GM11168 (cell line): ENCODE measurements around the gene RECK.
"Not testable (repeated sequence)": the region's sequence is repeated elsewhere in the genome, so short reads cannot be mapped to it uniquely, and the experiment has no call there.

Experiments used
- in situ Hi-C: fragments of 300-500 bp; cut with MboI; formaldehyde crosslinking; loops from one replicate; pipeline ENCODE4 v1.12.0; 2022; ENCODE audit warnings: low sequenced_read_pairs; ENCODE audit not compliant: unreplicated experiment

RECK gene

DNA sequence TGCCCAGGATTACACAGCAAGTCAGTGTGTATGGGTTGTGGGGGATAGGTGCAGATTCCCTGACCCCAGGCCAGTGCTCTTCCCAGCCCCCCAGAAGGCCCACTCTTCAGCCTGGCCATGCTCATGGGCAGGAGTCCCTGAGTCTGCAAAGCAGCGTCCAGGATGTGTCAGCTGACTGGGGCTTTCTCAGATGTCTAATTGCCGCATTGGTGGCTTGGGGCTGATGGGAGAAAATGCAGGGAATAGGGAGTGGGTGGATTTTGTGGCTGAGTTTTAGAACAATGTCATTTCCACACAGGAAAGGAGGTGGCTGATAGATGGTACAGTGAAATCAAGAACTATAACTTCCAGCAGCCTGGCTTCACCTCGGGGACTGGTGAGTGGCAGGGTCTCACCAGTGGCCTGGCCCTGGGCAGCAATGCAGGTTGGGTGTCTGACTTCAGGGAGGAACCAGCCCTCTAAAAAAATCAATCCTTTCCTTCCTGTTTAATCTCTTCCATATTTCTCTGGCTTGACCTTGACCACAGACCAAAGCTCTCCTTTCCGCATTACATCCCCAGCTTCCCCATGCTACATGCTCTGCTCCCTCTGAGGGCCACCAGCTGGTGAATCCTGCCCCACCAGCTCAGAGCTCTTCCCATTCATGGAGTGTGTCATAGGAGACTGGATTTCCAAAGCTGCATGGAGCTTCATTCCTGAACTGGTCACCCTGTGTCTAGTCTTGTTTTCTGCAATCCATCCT lies 114.0 kb downstream of the RECK start:
- in situ Hi-C loops, result no loop called here

DNA sequence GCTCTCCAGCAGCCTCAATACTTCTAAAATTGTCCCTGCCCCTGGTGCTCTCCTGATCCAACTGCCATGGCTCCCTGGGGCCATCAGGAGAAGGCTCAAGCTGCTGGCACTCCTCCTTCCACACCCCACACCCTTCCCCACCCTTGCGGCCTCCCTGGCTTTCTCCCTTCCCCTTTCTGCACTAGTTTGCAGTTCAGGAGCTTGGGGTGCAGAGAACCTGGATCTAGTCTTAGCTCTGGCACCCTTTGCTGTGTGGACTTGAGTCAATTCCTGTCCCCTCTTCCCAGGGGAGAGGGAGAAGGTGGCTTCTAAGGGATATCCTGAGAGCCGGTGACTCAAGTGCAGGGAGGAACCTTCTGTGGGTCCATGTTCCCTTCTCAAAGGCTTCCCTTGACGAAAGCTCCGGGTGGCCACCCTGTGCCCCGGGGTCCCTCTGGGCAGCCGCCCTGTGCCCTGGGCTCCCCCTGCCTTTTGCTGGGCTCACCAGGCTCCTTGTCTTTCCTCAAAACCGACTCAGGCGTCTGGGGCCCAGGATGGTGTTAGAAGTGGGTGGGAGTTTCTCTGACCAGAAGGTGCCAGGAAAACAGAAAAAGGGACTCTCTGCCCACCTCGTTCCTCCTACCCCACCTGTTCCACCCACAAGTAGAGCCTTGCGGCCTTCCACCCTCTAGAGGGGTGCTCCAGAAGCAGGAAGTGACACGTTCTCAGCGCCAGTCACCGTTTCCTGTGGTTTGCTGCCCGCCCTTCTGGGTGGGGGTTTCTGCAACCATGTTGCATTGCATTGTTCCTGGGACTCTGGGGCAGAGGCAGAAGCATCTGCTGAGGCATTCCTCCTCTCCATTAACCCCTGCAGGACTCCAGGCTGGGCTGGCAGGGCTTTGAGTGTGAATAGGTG lies 114.8 kb downstream of the RECK start:
- in situ Hi-C loops, result no loop called here

DNA sequence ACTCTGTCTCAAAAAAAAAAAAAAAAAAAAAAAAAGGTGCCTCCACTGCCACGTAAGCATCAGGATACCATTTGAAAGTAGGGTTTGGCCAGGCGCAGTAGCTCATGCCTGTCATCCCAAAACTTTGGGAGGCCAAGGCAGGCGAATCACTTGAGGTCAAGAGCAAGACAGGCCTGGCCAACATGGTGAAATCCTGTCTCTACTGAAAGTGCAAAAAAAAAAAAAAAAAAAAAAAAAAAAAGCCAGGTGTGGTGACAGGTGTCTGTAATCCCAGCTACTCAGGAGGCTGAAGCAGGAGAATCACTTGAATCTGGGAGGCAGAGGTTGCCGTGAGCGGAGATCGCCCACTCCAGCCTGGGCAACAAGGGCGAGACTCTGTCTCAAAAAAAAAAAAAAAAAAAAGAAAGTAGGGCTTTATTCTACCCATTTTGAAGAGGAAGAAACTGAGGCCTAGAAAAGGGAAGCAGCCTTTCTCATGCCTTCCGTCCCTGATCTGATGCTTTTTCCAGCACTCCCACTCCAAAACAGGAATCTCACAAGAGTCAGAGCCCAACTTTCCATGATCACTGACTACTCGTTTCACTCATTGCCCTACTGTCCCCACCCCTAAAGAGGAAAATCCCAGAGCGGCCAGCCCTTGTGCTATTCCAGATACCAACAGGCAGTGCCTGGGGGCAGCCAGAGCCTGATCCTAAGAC lies 116.2 kb downstream of the RECK start:
- in situ Hi-C loops, result no loop called here

DNA sequence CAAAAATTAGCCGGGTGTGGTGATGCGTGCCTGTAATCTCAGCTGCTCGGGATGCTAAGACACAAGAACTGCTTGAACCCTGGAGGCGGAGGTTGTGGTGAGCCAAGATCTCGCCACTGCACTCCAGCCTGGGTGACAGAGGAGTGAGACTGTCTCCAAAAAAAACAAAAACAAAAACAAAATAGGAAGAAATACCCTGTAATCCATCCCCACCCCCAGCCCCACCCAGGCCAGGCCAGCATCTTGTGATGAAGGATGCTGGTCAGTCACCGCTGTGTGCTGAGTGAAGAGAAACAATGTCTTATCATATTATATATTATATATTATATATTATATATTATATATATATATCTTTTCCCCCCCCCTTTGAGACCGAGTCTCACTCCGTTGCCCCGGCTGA lies 117.0 kb downstream of the RECK start:
- in situ Hi-C loops, result no loop called here

DNA sequence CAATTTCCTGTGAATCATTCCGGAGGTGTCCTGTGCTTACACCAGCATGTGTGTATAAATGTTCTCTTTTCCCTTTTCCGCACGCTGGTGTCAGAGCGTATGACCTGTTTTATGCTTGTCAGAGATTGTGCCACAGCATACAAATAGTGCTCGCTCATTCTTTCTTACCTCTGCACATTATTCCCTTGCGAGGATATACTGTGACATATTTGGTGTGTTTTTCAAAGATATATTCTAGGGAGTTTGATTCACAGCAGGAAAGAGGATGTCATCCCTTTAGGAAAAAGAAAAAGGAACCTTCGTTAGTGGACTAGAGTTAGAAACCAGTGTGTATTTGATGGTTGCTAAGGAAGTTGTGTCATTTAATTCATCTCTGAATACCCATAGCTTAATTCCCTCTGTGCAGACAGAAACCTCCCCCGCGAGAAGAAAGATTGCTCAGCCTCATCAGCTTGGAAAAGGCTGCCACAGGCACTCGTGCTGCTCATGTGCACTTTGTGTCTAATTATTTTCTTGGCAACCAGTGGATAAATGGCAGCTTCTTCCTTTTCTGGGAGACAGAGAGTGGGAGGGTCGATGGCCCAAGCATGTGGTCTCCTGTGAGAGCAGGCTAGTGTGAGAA lies 117.7 kb downstream of the RECK start:
- in situ Hi-C loops, result no loop called here

DNA sequence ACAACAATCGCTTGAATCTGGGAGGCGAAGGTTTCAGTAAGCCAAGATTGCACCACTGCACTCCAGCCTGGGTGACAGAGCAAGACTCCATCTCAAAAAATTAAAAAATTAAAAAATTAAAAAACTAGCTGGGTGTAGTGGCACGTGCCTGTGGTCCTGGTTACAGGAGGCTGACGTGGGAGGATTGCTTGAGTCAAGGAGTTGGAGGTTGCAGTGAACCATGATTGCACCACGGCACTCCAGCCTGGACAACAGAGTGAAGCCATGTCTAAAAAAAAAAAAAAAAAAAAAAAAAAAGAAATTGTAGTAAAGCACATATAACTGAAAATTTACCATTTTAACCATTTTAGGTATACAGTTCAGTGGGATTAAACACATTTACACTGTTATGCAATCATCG lies 119.4 kb downstream of the RECK start:
- in situ Hi-C loops, result no loop called here

DNA sequence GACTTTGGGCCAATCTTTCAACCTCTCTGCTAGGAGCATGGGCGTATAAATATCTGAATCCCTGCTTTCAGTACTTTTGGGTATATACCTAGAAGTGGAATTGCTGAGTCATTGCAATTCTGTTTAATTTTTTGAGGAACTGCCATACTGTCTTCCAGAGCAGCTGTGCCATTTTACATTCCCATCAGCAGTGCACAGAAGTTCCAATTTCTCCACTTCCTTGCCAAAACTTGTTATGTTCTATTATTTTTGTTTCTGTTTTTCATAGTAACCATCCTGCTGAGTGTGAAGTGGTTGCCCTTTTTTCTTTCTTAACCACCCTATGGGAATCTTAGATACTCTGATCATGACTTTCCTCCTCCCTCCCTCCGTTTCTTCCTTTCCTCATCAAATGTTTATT lies 121.4 kb downstream of the RECK start:
- in situ Hi-C loops, result no loop called here

DNA sequence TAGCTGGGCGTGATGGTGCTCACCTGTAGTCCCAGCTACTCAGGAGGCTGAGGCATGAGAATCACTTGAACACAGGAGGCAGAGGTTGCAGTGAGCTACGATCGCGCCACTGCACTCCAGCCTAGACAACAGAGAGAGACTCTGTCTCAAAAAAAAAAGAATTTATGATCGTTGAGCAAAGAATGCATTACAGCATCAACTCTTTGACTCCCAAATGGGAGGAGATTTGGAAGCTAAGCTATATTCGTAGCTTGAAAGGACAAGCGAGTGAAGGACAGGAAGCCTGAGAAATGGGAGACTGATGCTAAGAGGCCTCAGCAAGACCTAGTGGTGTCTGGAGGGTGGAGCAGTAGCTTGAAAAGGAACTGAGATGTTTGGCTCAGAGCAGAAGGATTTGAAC lies 122.2 kb downstream of the RECK start:
- in situ Hi-C loops, result no loop called here

DNA sequence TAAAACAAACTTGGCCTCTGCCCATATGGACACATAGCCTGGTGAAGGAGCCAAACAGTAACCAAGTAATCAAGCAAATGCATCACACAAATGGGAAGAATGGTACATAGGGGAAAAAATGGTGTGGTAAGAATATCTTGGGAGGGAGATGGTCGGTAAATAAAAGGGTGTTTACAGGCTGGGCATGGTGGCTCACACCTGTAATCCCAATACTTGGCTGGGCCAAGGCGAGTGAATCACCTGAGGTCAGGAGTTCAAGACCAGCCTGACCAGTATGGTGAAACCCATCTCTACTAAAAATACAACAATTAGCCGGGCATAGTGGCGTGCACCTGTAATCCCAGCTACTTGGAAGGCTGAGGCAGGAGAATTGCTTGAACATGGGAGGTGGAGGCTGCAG lies 122.8 kb downstream of the RECK start:
- in situ Hi-C loops, result not testable (repeated sequence)

DNA sequence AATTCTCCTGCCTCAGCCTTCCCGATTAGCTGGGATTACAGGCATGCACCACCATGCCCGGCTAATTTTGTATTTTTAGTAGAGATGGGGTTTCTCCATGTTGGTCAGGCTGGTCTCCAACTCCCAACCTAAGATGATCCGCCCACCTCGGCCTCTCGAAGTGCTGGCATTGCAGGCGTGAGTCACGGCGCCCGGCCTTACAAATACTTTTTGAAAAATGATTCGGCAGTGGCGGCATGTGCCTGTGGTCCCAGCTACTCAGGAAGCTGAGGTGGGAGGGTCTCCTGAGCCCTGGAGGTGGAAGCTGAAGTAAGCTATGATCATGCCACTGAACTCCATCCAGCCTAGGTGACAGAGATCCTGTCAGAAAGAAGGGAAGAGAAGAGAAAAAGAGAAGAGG lies 123.4 kb downstream of the RECK start:
- in situ Hi-C loops, result loop anchor here (5.0 kb wide), 1 partner anchor 53 kb away; no protein-coding TSS in a partner anchor

DNA sequence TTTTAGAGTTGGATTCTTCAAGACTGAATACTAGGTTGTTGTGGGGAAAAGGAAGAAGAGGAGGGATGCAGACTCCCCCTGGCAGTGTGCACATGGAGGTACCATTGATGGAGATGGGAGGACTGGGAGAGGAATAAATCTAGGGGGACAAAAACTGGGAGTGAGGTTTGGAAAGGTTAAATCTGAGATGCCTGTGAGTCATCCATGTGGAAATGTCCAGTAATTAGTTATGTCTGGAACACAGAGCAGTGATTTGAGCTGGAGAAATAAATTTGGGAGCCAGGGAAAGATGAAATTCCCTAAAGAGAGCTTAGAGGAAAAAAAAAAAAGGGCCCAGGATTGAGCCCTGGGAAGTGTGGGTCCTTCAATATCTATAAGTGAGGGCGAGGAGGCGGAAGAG lies 124.5 kb downstream of the RECK start:
- in situ Hi-C loops, result loop anchor here (5.0 kb wide), 1 partner anchor 54 kb away; no protein-coding TSS in a partner anchor

DNA sequence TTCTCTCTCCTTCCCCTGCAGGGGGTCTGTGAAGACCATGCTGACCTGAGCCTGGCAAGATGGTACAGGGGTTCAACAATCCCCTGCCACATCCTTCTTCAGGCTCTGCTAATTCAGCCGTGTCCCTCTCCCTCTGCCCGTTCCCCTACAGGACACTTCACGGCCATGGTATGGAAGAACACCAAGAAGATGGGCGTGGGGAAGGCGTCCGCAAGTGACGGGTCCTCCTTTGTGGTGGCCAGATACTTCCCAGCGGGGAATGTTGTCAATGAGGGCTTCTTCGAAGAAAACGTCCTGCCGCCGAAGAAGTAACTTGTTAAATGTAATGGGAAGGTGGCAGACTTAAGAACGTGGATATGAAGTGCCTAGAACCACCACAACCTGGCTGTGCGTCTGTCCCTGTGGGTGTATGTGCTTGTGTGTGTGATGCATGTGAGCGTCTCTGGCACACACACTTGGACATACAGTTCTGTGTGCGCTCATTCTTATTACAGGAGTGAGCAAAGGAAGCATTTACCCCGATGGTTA lies 125.6 kb downstream of the RECK start:
- in situ Hi-C loops, result loop anchor here (5.0 kb wide), 1 partner anchor 55 kb away; no protein-coding TSS in a partner anchor

DNA sequence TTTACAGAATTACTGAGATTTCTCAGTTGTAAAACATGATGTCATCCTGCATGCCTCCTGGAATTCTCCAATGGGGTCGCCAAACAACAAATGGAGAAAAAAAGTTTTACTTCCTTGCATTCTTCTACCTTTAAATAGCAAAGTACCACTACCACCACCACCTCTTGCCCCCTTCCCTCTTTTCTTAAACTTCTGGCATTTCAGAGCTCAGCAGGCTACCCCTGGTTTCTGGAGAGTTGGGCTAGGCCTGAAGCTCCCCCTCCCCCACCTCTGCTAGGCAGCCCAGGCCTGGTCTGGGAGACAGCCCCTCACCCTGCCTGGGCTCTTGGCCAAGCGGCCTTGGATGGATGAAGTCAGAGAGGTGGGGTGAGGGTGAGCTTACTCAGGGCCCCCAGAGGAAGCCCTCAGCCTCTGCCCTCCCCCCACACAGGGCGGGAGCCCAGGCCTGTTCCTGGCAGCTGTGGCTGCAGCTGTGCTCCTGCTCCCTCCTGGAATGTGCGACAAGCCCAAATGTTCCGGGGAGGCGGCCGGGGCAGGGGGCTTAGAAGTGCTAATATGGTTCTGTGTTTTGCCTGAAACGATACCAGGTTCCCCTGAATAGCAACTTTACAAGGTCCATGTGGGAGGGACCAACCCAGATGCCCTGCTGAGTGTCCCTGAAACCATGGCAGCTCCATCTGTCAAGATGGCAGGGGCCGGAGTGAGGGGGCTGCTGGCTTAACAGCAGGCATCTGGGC lies 126.5 kb downstream of the RECK start:
- in situ Hi-C loops, result loop anchor here (5.0 kb wide), 1 partner anchor 56 kb away; no protein-coding TSS in a partner anchor

DNA sequence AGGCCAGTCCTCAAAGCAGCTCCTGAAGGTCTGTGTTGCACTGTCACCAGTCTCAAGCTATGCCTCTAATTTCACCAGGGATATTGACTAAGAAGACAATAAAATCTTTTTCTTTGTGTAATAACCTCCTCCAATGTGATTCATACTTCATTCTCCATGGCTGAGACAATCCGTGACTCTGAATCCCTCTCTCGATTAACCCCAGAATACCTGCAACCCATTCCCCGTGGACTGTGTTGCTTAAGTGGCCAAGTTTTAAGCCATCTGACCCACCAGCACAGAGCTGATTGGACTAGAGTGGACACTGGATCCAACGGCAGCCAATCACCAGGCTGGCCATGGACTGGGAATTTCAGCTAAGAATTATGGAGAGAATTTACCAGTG lies 127.1 kb downstream of the RECK start:
- in situ Hi-C loops, result loop anchor here (5.0 kb wide), 1 partner anchor 56 kb away; no protein-coding TSS in a partner anchor

DNA sequence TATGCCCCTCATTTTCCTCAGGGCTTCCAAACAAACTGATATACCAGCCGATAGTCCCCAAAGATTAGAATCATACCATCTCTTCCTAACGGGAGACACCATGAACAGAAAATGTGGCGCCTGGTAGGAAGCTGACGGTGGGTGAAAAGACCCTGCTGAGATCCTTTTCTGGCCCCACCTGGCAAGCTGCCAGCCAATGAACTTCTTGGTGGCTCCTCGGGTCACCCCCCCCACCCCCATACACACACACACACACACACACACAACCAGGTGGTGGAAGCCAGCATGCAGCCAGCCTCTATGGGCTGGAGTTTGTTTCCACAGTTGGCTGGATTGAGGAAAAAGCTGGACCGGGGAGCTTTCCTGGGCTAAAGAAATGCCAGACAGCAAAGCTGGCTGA lies 127.7 kb downstream of the RECK start:
- in situ Hi-C loops, result loop anchor here (5.0 kb wide), 1 partner anchor 57 kb away; no protein-coding TSS in a partner anchor

DNA sequence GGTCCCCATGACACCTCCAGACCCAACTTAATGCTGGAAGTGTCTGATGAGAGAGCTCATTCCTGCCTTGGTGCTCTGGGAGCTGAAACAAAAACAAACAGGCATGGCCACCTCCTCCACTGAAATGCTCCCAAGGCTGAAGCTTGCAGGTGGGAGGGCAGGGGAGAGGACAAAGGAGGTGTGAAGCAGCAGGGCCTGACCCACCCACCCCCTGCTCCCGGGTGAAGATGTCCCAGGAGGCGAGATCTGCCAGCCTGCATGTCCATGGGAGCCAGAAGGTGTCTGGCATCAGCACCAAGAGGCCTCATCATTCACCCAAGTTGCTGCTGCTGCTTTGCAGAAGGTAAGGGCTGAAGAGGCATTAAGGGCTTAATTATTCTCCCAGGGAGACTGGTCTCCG lies 128.3 kb downstream of the RECK start:
- in situ Hi-C loops, result loop anchor here (5.0 kb wide), 1 partner anchor 58 kb away; no protein-coding TSS in a partner anchor

DNA sequence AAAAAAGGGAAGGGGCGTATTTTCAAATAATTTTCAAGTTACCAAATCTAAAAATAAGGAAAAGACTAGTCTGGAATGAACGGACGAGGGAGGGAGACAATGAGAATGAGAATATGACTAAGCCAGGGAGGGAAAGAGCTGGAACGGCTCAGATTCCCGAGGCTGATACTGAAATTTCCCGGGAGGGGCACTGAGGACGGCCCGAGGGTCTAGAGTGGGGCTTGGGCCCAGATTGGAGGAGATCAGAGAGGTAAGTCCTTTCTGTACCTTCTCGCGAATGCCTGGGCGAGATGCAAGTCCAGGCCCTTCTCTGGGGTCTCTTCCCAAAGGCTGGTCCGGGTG lies 129.1 kb downstream of the RECK start:
- in situ Hi-C loops, result no loop called here

DNA sequence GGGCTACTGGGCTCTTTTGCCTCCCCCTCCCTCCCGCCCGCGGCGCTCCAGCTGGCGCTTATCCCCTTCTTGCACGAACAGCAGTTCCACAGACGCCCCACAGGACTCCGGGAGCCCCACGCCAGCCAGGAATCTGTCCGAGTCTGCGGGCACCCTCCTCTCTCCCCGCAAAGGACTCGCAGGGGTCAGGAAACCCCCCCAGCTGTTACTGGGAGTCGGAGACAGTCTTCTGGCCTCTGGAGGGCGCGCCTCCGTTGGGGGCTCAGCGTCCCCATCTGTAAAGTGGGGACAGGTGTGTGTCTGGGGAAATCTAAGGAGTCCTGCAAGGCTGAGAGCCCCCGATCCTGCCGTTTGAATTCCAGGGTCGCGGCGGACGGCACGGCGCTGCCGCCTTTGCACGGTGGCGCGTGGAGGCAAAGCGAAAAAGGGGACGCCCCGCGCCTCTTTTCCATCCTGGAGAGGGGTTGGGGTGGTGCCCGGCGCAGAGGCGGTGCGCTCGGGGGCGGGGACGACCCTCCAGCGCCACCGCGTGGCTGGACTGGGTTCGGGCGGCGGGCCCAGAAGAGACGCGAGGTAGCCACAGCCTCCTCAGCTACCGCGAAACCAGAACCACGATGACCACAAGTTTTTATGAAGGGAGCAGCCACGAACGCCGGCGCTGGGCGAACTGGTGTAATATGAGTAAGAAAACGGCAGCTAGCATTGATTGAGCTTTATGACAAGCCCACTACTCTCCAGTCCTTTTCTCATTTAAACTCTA lies 129.6 kb downstream of the RECK start:
- in situ Hi-C loops, result no loop called here

DNA sequence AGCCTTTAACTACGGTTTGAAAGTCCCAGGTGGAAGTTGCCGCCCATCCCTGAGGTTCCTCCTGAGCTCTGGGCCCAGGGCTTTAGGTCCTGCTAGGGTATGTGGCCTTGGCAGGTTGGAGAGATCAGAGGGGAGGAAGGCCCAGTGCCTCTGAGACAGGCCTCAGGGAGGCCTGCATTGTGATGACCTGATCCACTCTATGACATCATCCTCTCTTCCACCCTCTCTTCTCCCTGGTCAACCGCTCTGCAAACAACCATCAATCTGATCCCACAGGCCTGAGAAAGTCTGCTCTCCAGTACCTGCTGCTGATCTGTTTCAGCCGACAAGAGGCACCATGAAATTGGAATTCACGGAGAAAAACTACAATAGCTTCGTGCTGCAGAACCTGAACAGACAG lies 132.5 kb downstream of the RECK start, which contains the start of gene CCIN:
Gene CCIN (plus strand): TSS at position 223 of the 400 bp plus-strand sequence. CDS start 115 bp downstream, at position 338.
- in situ Hi-C loops, result no loop called here
